Non-pigmented ciliary epithelial cell (primary cell): Measurements from ENCODE around the gene RIMS4.

Experiments
- DNase-seq: peaks from one replicate; pipeline ENCODE4 v3.0.0-alpha.2; 2010; ENCODE audit warnings: low read depth

RIMS4 gene

GRCh38 chr20:44719841-44720240 is 90.5 kb downstream of the RIMS4 start:
- no peak for DNase-seq

GRCh38 chr20:44717986-44718385 is 92.4 kb downstream of the RIMS4 start:
- DNase-seq = no peak

- no peak for DNase-seq
These were observed 93.8 kb downstream of the RIMS4 start for GRCh38 chr20:44716309-44717106.

- no peak for DNase-seq
These were observed 94.6 kb downstream of the RIMS4 start for GRCh38 chr20:44715499-44716308.

GRCh38 chr20:44714701-44715498 is 95.4 kb downstream of the RIMS4 start, which contains the start of gene CCN5:
Gene CCN5, plus strand, starts transcription at chr20:44715369. Its CDS starts 22 bp downstream, at chr20:44715391.
- DNase-seq = no peak

- DNase-seq = no peak
These were observed 96.1 kb downstream of the RIMS4 start for GRCh38 chr20:44714102-44714700.

GRCh38 chr20:44711237-44711636 is 99.1 kb downstream of the RIMS4 start:
- DNase-seq = no peak

- DNase-seq = no peak
These were observed 100.5 kb downstream of the RIMS4 start for GRCh38 chr20:44709797-44710196.

GRCh38 chr20:44709380-44709779 is 101.0 kb downstream of the RIMS4 start:
- no peak for DNase-seq

GRCh38 chr20:44707018-44707579 is 103.2 kb downstream of the RIMS4 start:
- DNase-seq = no peak

- DNase-seq = no peak
These were observed 103.9 kb downstream of the RIMS4 start for GRCh38 chr20:44706301-44707017.

GRCh38 chr20:44705364-44706094 is 104.8 kb downstream of the RIMS4 start:
- no peak for DNase-seq

GRCh38 chr20:44704551-44704971 is 105.8 kb downstream of the RIMS4 start:
- no peak for DNase-seq

GRCh38 chr20:44703956-44704488 is 106.3 kb downstream of the RIMS4 start:
- DNase-seq = no peak

GRCh38 chr20:44703183-44703925 is 107.0 kb downstream of the RIMS4 start:
- DNase-seq = no peak

- no peak for DNase-seq
These were observed 107.6 kb downstream of the RIMS4 start for GRCh38 chr20:44702776-44703175.

- no peak for DNase-seq
These were observed 108.5 kb downstream of the RIMS4 start for GRCh38 chr20:44701858-44702256.
